Measurements from ENCODE around the gene PIP5K1C. TPM values are rescaled to one million over a fixed set of nuclear protein-coding genes. Genes with fewer than 3 reads are reported as not detected.

Gene PIP5K1C
- total RNA-seq, 1 experiment from 2014 or later: 13.3 TPM

DNA sequence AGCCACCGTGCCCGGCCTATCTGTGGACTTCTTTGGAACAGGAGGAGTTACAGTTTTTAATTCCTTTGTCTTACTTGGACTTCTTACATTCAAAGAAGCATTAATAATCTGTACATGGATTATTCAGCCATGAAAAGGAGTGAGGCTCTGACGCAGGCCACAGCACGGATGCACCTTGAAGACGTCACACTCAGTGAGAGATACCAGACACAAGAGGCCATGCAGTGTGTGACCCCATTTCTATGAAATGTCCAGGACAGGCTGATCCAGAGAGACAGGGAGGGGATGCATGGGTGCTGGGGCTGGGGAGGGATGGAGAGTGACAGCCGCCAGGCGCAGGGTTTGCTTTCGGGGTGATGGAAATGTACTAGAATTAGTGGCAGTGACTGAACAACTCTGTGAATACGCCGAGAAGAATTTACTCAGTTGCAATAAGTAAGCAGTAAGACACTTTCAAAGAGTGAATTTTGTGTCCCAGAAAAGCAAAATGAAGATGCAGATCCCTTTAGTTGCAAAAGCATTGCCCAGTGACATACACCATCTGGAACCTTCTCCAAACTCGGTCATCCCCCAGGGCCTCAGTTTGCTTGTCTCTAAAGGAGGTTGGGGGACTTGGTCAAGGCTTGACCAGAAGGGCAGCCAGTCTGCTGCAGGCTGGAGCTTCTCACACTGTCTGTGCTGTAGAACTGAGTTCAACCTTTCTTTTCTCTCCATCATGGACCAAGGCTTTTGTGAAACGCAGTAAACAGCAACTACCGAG lies 25.3 kb downstream of the PIP5K1C start:
- H3K4me1 Mint-ChIP-seq (ENCODE audit: insufficient read depth, unreplicated experiment): no peaks in the 10 kb centered on the region
- ChIA-PET POLR2A (interaction anchor here (0.6 kb wide), 1 partner anchor 14 kb away, joined by 3 read pairs; no protein-coding TSS in a partner anchor), CTCF (interaction anchor here (0.6 to 0.7 kb wide), 2 partner anchors 7 to 12 kb away, joined by 3 read pairs; no protein-coding TSS in a partner anchor)
- peaks cover 4% of the 10 kb centered on the region for H3K36me3 Mint-ChIP-seq (ENCODE audit: insufficient read depth, unreplicated experiment)
- DNase-seq (ENCODE audit: unreplicated experiment): no peak
- H3K9me3 Mint-ChIP-seq (ENCODE audit: unreplicated experiment): no peaks in the 10 kb centered on the region
- no peaks in the 10 kb centered on the region for H3K27me3 Mint-ChIP-seq (ENCODE audit: insufficient read depth, unreplicated experiment)
- BruUV-seq (replicated peaks): no TSS peak
- intact Hi-C loops (cut with micrococcal nuclease): no loop called here
- TF ChIP-seq, protein P1, sequence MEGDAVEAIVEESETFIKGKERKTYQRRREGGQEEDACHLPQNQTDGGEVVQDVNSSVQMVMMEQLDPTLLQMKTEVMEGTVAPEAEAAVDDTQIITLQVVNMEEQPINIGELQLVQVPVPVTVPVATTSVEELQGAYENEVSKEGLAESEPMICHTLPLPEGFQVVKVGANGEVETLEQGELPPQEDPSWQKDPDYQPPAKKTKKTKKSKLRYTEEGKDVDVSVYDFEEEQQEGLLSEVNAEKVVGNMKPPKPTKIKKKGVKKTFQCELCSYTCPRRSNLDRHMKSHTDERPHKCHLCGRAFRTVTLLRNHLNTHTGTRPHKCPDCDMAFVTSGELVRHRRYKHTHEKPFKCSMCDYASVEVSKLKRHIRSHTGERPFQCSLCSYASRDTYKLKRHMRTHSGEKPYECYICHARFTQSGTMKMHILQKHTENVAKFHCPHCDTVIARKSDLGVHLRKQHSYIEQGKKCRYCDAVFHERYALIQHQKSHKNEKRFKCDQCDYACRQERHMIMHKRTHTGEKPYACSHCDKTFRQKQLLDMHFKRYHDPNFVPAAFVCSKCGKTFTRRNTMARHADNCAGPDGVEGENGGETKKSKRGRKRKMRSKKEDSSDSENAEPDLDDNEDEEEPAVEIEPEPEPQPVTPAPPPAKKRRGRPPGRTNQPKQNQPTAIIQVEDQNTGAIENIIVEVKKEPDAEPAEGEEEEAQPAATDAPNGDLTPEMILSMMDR (IDR thresholded peaks at IDR 0.05; ENCODE audit: unreplicated experiment): no peak
- no peak overlapping the region for H3K27ac Mint-ChIP-seq (ENCODE audit: low read depth, unreplicated experiment)
- H3K4me3 Mint-ChIP-seq (ENCODE audit: unreplicated experiment): no peak overlapping the region

DNA sequence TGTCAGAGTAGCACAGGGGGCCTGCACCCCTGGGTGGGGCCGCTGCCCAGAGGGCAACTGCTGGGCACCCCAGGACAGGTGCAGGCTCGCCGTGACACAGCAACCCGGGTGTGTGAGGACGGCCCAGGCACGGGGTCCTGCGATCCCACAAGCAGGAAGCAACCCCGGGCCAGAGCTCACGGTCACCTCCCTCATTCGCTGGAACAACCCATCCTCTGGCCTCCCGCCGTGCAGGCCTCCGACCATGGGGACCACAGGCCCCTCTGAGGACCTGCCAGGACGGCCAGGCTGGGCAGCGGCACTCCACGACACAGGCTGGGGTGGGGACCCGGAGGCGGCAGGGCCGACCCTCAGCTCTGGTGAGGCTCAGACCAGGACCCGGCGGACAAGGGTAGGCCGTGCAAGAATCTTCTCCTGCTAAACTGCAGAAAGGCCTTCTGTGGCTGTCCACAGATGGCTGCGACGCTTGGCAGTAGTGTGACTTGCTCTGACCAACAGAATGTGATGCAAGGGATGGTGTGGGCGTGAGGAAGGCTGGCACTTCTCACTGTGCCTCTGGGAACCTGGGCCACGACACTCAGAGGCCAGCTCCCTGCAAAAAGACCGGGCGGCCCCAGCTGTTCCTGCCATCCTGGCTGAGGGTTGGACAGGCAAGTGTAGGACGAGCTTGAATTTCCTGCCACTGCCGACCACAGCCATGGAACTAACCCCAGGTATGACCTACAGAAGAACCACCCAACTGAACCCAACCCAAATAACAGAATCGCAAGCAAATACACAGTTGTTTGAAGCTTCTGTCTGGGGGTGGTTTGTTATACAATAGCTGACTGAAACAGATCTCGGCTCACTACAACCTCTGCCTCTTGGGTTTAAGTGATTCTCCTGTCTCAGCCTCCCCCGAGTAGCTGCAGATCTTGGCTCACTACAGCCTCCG lies 26.5 kb downstream of the PIP5K1C start:
- no TSS peak for BruUV-seq (replicated peaks)
- Mint-ChIP-seq H3K27ac (ENCODE audit: low read depth, unreplicated experiment) (no peak overlapping the region), H3K27me3 (ENCODE audit: insufficient read depth, unreplicated experiment) (no peaks in the 10 kb centered on the region), H3K36me3 (ENCODE audit: insufficient read depth, unreplicated experiment) (no peaks in the 10 kb centered on the region), H3K4me1 (ENCODE audit: insufficient read depth, unreplicated experiment) (no peaks in the 10 kb centered on the region), H3K4me3 (ENCODE audit: unreplicated experiment) (no peak overlapping the region), H3K9me3 (ENCODE audit: unreplicated experiment) (no peaks in the 10 kb centered on the region)
- intact Hi-C loops (cut with micrococcal nuclease): no loop called here
- no peak for DNase-seq (ENCODE audit: unreplicated experiment)
- CTCF ChIA-PET: interaction anchor here (0.6 to 0.7 kb wide), 2 partner anchors 9 to 13 kb away, joined by 3 read pairs; no protein-coding TSS in a partner anchor
- TF ChIP-seq, protein P1 (IDR thresholded peaks at IDR 0.05; ENCODE audit: unreplicated experiment): no peak
- POLR2A ChIA-PET: no interaction called here

DNA sequence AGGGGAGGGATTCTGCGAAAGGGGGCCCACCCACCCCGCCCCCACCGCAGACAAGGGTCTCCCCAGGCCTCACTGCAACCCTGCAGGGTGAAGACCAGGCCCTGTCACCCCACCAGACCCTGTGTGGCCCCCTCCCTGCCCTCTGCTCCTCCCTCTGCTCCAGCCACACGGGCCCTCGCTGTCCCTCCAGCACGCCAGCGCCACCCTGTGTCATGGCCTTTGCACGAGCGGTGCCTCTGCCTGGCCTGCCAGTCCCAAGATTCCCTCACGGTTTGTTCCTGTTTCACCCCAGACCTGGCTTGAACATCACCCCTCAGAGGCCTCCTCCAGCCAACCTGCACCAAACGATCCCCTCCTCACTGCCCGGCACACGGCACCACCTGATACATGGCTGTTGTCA lies 27.3 kb downstream of the PIP5K1C start:
- Mint-ChIP-seq H3K9me3 (ENCODE audit: unreplicated experiment) (no peaks in the 10 kb centered on the region), H3K4me3 (ENCODE audit: unreplicated experiment) (no peak overlapping the region), H3K27me3 (ENCODE audit: insufficient read depth, unreplicated experiment) (no peaks in the 10 kb centered on the region), H3K4me1 (ENCODE audit: insufficient read depth, unreplicated experiment) (no peaks in the 10 kb centered on the region), H3K36me3 (ENCODE audit: insufficient read depth, unreplicated experiment) (no peaks in the 10 kb centered on the region), H3K27ac (ENCODE audit: low read depth, unreplicated experiment) (no peak overlapping the region)
- ChIA-PET POLR2A (no interaction called here), CTCF (no interaction called here)
- TF ChIP-seq, protein P1 (IDR thresholded peaks at IDR 0.05; ENCODE audit: unreplicated experiment): no peak
- no peak for DNase-seq (ENCODE audit: unreplicated experiment)
- intact Hi-C loops (cut with micrococcal nuclease): no loop called here
- no TSS peak for BruUV-seq (replicated peaks)

DNA sequence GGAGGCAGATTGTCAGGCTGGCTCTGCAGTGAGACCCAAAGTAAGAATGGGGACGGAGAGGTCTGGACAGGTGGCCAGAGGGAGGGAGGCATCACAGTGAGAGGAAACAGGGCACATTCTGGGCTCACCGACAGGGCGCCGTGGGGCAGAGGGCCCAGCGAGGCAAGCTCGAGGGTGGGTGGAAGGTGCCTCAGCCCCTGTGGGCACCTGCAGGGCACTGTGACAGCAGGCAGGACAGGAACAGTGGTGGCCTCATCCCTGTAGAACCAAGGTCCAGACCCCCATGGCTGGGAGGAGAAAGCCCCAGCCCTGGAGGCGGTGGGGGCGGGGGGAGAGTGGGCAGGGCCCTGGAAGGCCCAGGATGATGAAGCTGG lies 27.7 kb downstream of the PIP5K1C start:
- no peaks in the 10 kb centered on the region for H3K27me3 Mint-ChIP-seq (ENCODE audit: insufficient read depth, unreplicated experiment)
- TF ChIP-seq, protein P1 (IDR thresholded peaks at IDR 0.05; ENCODE audit: unreplicated experiment): no peak
- H3K27ac Mint-ChIP-seq (ENCODE audit: low read depth, unreplicated experiment): no peak overlapping the region
- CTCF ChIA-PET: no interaction called here
- DNase-seq (ENCODE audit: unreplicated experiment): no peak
- H3K36me3 Mint-ChIP-seq (ENCODE audit: insufficient read depth, unreplicated experiment): no peaks in the 10 kb centered on the region
- intact Hi-C loops (cut with micrococcal nuclease): no loop called here
- no peaks in the 10 kb centered on the region for H3K9me3 Mint-ChIP-seq (ENCODE audit: unreplicated experiment)
- POLR2A ChIA-PET: no interaction called here
- no peak overlapping the region for H3K4me3 Mint-ChIP-seq (ENCODE audit: unreplicated experiment)
- H3K4me1 Mint-ChIP-seq (ENCODE audit: insufficient read depth, unreplicated experiment): no peaks in the 10 kb centered on the region
- no TSS peak for BruUV-seq (replicated peaks)

Measured in MCF 10A (cell line).